ENCODE measurements around the gene TMEM196. TPM values are rescaled to one million over a fixed set of nuclear protein-coding genes. Genes with fewer than 3 reads are reported as not detected.

Gene TMEM196
- total RNA-seq, 3 donors from 2014 or later (not counting 1 experiment from before 2014, with no cell fraction given): not detected

DNA sequence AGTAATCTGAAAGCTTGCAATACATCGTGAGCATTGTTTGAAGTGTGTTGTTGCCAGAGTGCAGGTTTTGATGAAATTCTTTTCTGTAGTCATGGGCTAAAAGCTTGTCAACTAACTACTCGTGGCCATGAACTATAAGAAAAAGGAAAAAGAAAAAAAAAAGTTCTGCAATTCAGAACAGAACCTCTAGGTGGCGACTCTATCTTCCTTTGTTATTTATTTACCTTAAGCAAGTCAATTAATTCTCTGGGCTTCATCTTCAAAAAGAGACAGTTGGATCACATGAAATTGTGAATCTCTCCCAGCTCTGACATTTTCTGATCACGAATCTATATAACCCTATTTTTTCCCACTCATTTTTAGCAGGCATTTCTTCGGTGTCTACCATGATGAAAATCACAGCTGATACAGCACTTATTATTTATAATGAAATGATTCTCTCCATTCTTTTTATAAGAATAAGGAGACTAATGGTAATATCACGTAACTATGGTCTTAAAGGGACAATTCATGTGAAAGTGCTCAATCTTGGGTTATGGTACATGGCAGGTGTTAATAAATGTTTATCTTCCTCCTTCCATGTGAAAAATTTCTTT lies 18.8 kb downstream of the TMEM196 start:
- Histone ChIP-seq H3K36me3 (ENCODE audit: control insufficient read depth, insufficient read depth, low read length) (no peaks in the 10 kb centered on the region), H3K27me3 (ENCODE audit: control insufficient read depth, insufficient read depth, low read length) (no peaks in the 10 kb centered on the region), H3K4me1 (ENCODE audit: control insufficient read depth, insufficient read depth, low read length) (no peaks in the 10 kb centered on the region), H3K4me3 (ENCODE audit: low read length) (no peak overlapping the region), H3K27ac (ENCODE audit: low read length) (no peak overlapping the region), H3K9me3 (ENCODE audit: control insufficient read depth, insufficient read depth, low read length) (no peaks in the 10 kb centered on the region)
- TF ChIP-seq, protein P1, sequence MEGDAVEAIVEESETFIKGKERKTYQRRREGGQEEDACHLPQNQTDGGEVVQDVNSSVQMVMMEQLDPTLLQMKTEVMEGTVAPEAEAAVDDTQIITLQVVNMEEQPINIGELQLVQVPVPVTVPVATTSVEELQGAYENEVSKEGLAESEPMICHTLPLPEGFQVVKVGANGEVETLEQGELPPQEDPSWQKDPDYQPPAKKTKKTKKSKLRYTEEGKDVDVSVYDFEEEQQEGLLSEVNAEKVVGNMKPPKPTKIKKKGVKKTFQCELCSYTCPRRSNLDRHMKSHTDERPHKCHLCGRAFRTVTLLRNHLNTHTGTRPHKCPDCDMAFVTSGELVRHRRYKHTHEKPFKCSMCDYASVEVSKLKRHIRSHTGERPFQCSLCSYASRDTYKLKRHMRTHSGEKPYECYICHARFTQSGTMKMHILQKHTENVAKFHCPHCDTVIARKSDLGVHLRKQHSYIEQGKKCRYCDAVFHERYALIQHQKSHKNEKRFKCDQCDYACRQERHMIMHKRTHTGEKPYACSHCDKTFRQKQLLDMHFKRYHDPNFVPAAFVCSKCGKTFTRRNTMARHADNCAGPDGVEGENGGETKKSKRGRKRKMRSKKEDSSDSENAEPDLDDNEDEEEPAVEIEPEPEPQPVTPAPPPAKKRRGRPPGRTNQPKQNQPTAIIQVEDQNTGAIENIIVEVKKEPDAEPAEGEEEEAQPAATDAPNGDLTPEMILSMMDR (IDR thresholded peaks at IDR 0.05): peak; percentile 72
- WGBS (ENCODE audit: insufficient coverage): 28% methylated on average over 4 of the region's 6 CpGs
- DNase-seq: peak in 1 of 2 donors; percentile 45
- peak in 1 of 3 donors; percentile 42 for ATAC-seq
- no peak overlapping the region for H3K27ac Mint-ChIP-seq
- intact Hi-C loops (cut with micrococcal nuclease): no loop called here
- no peaks in the 10 kb centered on the region for H3K36me3 Mint-ChIP-seq
- no peak overlapping the region for H3K4me3 Mint-ChIP-seq
- H3K4me1 Mint-ChIP-seq: no peaks in the 10 kb centered on the region
- H3K9me3 Mint-ChIP-seq: no peaks in the 10 kb centered on the region
- H3K27me3 Mint-ChIP-seq (ENCODE audit: low read depth in 2 of 2): no peaks in the 10 kb centered on the region

DNA sequence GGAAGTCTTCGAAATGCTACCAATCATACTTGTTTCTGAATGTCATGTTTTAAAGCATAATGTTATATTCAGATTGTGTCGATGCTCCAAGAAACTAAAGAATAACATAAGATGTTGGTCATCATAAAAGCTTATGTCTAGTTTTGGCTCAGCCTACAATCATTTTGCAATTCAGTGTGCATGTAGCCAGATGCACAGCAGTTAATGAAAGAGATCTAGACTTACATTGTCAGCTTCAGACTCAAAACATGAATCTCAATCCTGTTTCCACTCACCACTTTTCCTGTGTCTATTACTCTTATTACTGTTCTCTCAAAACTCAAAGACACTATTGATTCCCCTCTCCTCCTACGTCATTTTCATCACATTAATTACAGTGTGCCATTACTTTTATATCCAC lies 21.4 kb downstream of the TMEM196 start:
- no peaks in the 10 kb centered on the region for H3K36me3 Mint-ChIP-seq
- no peaks in the 10 kb centered on the region for H3K9me3 Mint-ChIP-seq
- H3K27ac ChIP-seq (ENCODE audit: low read length): no peak overlapping the region
- TF ChIP-seq, protein P1 (IDR thresholded peaks at IDR 0.05): no peak
- no peaks in the 10 kb centered on the region for H3K36me3 ChIP-seq (ENCODE audit: control insufficient read depth, insufficient read depth, low read length)
- no peaks in the 10 kb centered on the region for H3K27me3 Mint-ChIP-seq (ENCODE audit: low read depth in 2 of 2)
- no peak for DNase-seq
- no peaks in the 10 kb centered on the region for H3K4me1 Mint-ChIP-seq
- 86% methylated on average over 2 of the region's 3 CpGs for WGBS (ENCODE audit: insufficient coverage)
- no peak overlapping the region for H3K4me3 ChIP-seq (ENCODE audit: low read length)
- no peak overlapping the region for H3K4me3 Mint-ChIP-seq
- no peaks in the 10 kb centered on the region for H3K9me3 ChIP-seq (ENCODE audit: control insufficient read depth, insufficient read depth, low read length)
- no peaks in the 10 kb centered on the region for H3K27me3 ChIP-seq (ENCODE audit: control insufficient read depth, insufficient read depth, low read length)
- H3K4me1 ChIP-seq (ENCODE audit: control insufficient read depth, insufficient read depth, low read length): no peaks in the 10 kb centered on the region
- intact Hi-C loops (cut with micrococcal nuclease): no loop called here
- no peak overlapping the region for H3K27ac Mint-ChIP-seq
- ATAC-seq: no peak

DNA sequence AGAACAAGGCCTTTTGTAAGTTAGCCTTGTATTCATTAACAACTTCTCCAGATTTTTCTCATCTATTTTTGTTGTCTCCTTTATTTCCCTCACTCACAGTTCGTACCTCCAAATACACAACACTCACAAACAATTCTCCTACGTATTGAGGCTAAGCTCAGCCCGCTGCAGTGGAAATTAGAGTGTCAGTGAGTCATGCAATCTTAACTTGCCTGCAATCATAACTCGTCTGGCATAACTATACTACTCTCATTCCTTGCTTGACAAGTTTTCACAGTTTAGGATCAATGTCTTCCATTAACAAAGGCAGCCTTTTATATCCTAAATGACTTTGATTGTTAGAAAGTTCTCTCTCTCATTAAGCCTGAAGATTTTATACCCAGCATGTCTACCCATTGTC lies 23.8 kb downstream of the TMEM196 start:
- 78% methylated on average over 4 of the region's 4 CpGs for WGBS (ENCODE audit: insufficient coverage)
- no peaks in the 10 kb centered on the region for H3K4me1 Mint-ChIP-seq
- Histone ChIP-seq H3K27me3 (ENCODE audit: control insufficient read depth, insufficient read depth, low read length) (no peaks in the 10 kb centered on the region), H3K27ac (ENCODE audit: low read length) (no peak overlapping the region), H3K36me3 (ENCODE audit: control insufficient read depth, insufficient read depth, low read length) (no peaks in the 10 kb centered on the region), H3K9me3 (ENCODE audit: control insufficient read depth, insufficient read depth, low read length) (no peaks in the 10 kb centered on the region), H3K4me1 (ENCODE audit: control insufficient read depth, insufficient read depth, low read length) (no peaks in the 10 kb centered on the region), H3K4me3 (ENCODE audit: low read length) (no peak overlapping the region)
- H3K27me3 Mint-ChIP-seq (ENCODE audit: low read depth in 2 of 2): no peaks in the 10 kb centered on the region
- intact Hi-C loops (cut with micrococcal nuclease): no loop called here
- ATAC-seq (no peak), DNase-seq (no peak)
- no peak overlapping the region for H3K27ac Mint-ChIP-seq
- H3K4me3 Mint-ChIP-seq: no peak overlapping the region
- no peaks in the 10 kb centered on the region for H3K9me3 Mint-ChIP-seq
- TF ChIP-seq, protein P1 (IDR thresholded peaks at IDR 0.05): no peak
- no peaks in the 10 kb centered on the region for H3K36me3 Mint-ChIP-seq

DNA sequence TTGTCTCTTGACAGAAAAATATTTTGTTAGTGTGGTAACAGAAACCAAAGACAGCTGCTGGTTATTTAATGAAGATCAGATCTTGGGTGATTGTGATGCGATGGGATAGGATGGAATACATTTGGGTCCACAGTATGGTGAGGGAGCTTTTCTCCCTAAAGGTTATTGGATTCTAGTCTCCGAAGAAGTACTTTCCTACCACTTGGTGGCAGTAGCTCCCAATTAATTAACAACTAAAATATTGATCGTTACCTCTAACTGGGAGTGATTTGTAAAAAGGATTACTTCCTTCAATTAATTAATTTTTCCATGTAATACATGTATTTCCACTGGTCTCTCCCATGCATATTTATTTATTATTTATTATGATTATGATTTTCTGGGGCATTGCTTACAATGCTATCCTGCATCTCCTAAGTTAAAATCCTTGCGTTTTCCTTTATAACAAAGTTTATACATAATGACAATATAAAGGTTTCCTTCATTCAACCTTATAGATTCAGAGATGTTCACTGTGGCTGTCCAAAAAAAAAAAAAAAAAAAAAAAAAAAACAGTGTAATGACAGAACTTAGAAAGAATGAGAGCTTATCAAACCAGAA lies 25.6 kb downstream of the TMEM196 start:
- intact Hi-C loops (cut with micrococcal nuclease): no loop called here
- no peaks in the 10 kb centered on the region for H3K9me3 Mint-ChIP-seq
- H3K4me3 Mint-ChIP-seq: no peak overlapping the region
- DNase-seq (peak in 1 of 2 donors; percentile 23), ATAC-seq (no peak)
- H3K4me1 Mint-ChIP-seq: no peaks in the 10 kb centered on the region
- TF ChIP-seq, protein P1 (IDR thresholded peaks at IDR 0.05): no peak
- Histone ChIP-seq H3K9me3 (ENCODE audit: control insufficient read depth, insufficient read depth, low read length) (no peaks in the 10 kb centered on the region), H3K4me3 (ENCODE audit: low read length) (no peak overlapping the region), H3K36me3 (ENCODE audit: control insufficient read depth, insufficient read depth, low read length) (no peaks in the 10 kb centered on the region), H3K4me1 (ENCODE audit: control insufficient read depth, insufficient read depth, low read length) (no peaks in the 10 kb centered on the region), H3K27me3 (ENCODE audit: control insufficient read depth, insufficient read depth, low read length) (no peaks in the 10 kb centered on the region), H3K27ac (ENCODE audit: low read length) (no peak overlapping the region)
- 36% methylated on average over 1 of the region's 4 CpGs for WGBS (ENCODE audit: insufficient coverage)
- H3K36me3 Mint-ChIP-seq: no peaks in the 10 kb centered on the region
- no peak overlapping the region for H3K27ac Mint-ChIP-seq
- H3K27me3 Mint-ChIP-seq (ENCODE audit: low read depth in 2 of 2): no peaks in the 10 kb centered on the region
